Non-pigmented ciliary epithelial cell (primary cell): ENCODE measurements around the gene GSTP1.
"Not testable (repeated sequence)": the region's sequence is repeated elsewhere in the genome, so short reads cannot be mapped to it uniquely, and the experiment has no call there.

Source experiments
- DNase-seq: peaks from one replicate; pipeline ENCODE4 v3.0.0-alpha.2; 2010; ENCODE audit warnings: low read depth

GSTP1 gene

DNA sequence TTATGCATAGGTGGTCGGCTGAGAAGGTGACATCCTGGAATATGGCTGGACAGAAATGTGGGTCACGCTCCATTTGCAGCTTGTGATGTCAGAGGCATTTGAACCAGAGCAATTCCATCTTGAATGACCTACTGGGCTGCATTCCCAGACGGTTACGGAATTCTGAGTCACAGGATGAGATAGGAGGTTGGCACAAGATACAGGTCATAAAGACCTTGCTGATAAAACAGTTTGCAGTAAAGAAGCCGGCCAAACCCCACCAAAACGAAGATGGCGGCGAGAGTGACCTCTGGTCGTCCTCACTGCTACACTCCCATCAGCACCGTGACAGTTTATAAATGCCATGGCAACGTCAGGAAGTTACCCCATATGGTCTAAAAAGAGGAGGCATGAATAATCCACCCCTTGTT is 19.9 kb upstream of the GSTP1 start:
- peak; percentile 88 for DNase-seq

DNA sequence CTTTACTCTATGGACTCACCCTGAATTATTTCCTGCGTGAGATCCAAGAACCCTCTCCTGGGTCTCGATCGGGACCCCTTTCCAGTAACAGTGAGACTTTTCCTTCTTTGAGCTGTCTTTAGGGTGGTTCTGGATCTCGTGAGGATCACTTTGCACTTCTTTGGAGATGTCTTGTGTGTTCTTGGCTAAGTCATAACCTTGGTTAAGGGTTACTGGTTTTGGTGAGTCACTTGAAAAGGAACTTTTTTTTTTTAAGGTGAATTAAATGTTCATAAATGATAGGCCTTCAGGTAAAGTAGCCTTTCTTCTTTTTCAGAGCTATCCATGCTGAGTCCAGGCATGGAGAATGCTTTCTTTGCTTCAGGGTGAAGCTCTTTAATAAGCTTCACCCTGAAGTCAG is 19.4 kb upstream of the GSTP1 start:
- DNase-seq, result no peak

DNA sequence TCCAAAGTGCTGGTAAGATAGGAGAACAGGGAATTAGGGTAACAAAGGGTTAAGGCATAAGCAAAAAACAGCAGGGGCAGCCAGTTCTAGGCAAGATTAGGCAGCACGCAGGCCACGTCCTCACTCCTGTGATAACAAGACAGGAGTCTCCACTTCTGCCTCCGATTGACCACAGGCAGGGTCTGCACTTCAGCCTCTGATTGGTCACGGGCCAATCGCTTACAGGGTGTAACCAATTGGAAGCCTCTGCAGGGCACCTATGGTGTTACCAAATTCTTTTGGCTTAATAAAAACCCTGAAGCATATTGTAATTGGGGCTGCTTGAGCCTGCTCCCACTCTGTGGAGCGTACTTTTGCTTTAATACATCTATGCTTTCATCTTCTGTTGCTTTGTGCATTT is 12.2 kb upstream of the GSTP1 start:
- no peak for DNase-seq

- no peak for DNase-seq
Measured at GRCh38 chr11:67572305-67572704, 11.3 kb upstream of the GSTP1 start.

DNA sequence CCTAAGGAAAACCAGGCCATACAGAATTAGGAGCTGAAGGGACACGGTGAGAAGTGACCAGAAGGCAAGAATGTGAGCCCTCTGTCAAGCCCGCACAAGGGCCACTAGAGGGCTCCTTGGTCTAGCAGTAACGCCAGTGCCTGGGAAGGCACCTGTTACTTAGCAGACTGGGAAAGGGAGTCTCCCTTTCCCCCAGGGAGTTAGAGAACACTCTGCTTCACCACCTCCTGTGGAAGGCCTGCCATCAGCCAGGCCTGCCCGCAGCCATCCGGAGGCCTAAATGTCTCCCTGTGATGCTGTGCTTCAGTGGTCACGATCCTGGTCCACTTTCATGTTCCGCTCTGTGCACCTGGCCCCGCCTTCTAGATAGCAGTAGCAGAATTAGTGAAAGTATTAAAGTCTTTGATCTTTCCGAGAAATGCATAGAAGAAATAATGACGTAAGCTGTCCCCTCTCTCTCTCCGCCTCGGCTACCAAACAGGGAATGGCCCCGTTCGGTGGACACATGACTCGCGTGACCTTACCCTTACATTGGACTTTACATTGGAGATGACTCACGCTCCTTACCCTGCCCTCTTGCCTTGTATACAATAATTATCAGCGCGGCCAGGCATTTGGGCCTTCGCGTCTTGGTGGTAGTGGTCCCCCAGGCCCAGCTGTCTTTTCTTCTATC is 10.7 kb upstream of the GSTP1 start:
- no peak for DNase-seq

GRCh38 chr11:67574938-67575337 is 8.7 kb upstream of the GSTP1 start:
- no peak for DNase-seq

- DNase-seq, result no peak
Measured at GRCh38 chr11:67576735-67577475, 6.7 kb upstream of the GSTP1 start.

GRCh38 chr11:67577951-67578350 is 5.7 kb upstream of the GSTP1 start:
- DNase-seq, result no peak

- DNase-seq, result no peak
Measured at GRCh38 chr11:67581469-67581868, 2.1 kb upstream of the GSTP1 start.

- no peak for DNase-seq
Measured at GRCh38 chr11:67582011-67582410, 1.6 kb upstream of the GSTP1 start.

GRCh38 chr11:67584205-67584880 is 731 bp downstream of the GSTP1 start:
- DNase-seq, result no peak

DNA sequence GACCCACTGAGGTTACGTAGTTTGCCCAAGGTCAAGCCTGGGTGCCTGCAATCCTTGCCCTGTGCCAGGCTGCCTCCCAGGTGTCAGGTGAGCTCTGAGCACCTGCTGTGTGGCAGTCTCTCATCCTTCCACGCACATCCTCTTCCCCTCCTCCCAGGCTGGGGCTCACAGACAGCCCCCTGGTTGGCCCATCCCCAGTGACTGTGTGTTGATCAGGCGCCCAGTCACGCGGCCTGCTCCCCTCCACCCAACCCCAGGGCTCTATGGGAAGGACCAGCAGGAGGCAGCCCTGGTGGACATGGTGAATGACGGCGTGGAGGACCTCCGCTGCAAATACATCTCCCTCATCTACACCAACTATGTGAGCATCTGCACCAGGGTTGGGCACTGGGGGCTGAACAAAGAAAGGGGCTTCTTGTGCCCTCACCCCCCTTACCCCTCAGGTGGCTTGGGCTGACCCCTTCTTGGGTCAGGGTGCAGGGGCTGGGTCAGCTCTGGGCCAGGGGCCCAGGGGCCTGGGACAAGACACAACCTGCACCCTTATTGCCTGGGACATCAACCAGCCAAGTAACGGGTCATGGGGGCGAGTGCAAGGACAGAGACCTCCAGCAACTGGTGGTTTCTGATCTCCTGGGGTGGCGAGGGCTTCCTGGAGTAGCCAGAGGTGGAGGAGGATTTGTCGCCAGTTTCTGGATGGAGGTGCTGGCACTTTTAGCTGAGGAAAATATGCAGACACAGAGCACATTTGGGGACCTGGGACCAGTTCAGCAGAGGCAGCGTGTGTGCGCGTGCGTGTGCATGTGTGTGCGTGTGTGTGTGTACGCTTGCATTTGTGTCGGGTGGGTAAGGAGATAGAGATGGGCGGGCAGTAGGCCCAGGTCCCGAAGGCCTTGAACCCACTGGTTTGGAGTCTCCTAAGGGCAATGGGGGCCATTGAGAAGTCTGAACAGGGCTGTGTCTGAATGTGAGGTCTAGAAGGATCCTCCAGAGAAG is 1.6 kb downstream of the GSTP1 start:
- no peak for DNase-seq

DNA sequence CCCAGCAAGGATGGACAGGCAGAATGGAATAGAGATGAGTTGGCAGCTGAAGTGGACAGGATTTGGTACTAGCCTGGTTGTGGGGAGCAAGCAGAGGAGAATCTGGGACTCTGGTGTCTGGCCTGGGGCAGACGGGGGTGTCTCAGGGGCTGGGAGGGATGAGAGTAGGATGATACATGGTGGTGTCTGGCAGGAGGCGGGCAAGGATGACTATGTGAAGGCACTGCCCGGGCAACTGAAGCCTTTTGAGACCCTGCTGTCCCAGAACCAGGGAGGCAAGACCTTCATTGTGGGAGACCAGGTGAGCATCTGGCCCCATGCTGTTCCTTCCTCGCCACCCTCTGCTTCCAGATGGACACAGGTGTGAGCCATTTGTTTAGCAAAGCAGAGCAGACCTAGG is 2.3 kb downstream of the GSTP1 start:
- DNase-seq, result no peak

- no peak for DNase-seq
Measured at GRCh38 chr11:67586568-67587250, 3.1 kb downstream of the GSTP1 start.

- DNase-seq, result no peak
Measured at GRCh38 chr11:67588136-67588503, 4.5 kb downstream of the GSTP1 start.

DNA sequence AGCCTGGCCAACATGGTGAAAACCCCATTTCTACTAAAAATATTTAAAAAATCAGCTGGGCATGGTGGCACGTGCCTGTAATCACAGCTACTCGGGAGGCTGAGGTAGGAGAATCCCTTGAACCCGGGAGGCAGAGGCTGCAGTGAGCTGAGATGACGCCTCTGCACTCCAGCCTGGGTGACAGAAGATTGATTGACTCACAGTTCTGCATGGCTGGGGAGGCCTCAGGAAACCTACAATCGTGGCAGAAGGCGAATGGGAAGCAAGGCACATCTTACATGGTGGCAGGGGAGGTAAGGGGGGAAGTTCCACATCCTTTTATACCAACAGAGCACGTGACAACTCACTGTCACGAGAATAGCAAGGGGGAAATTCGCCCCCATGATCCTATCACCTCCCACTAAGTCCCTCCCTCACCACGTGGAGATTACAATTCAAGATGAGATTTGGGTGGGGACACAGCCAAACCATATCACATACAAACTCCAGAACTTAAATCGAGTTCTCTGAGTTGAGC is 5.3 kb downstream of the GSTP1 start:
- DNase-seq, result not testable (repeated sequence)

GRCh38 chr11:67592880-67593564 is 9.4 kb downstream of the GSTP1 start:
- DNase-seq, result no peak

DNA sequence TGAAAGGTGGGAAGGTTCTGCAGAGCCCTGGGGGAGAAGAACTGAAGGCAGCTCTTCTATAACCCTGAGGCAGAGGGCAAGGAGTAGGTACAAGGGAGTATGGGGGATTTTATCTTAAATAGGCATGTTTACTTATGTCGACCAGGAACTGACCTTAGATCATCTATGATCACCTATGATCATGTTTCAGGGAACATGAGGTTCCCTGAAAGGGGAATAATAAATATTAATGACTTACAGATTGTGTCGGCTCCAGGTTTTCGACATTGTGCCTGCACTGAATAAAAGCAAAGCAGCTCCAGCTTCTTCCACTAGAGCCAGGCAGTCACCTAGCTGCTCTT is 9.9 kb downstream of the GSTP1 start:
- no peak for DNase-seq

- DNase-seq, result no peak
Measured at GRCh38 chr11:67594480-67594879, 10.9 kb downstream of the GSTP1 start.

GRCh38 chr11:67596753-67597300 is 13.2 kb downstream of the GSTP1 start:
- no peak for DNase-seq
